GM12873 (cell line): ENCODE measurements around the gene LTBP1.

ENCODE experiments used
- TF ChIP-seq, protein P1 (sequence below): IDR thresholded peaks from 2 replicates; pipeline ENCODE4 v1.5.1; 2012; ENCODE audit warnings: low read depth, mild to moderate bottlenecking, moderate library complexity, low read length, control low read depth; ENCODE audit not compliant: insufficient read depth; ENCODE audit errors: missing control alignments

Gene LTBP1

DNA sequence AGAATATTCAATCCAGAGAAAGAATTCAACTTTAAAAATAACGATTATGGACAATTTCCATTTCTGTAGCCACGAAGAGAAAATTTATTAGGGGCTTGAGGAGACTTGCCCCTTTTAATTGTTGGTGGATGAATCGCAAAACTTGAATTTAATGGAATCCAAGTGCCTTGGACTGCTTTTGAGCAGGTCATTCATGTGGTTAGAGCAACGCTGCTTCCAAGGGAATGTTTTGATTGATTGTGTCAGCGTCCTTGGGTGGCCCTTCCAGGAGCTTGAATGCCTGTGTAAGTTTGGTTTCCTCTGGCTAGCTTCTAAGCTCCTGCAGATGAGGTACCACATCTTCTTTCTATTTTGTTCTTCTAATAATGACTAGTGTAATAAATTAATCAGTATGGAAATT, 213.4 kb downstream of the LTBP1 start:
- TF ChIP-seq, protein P1, sequence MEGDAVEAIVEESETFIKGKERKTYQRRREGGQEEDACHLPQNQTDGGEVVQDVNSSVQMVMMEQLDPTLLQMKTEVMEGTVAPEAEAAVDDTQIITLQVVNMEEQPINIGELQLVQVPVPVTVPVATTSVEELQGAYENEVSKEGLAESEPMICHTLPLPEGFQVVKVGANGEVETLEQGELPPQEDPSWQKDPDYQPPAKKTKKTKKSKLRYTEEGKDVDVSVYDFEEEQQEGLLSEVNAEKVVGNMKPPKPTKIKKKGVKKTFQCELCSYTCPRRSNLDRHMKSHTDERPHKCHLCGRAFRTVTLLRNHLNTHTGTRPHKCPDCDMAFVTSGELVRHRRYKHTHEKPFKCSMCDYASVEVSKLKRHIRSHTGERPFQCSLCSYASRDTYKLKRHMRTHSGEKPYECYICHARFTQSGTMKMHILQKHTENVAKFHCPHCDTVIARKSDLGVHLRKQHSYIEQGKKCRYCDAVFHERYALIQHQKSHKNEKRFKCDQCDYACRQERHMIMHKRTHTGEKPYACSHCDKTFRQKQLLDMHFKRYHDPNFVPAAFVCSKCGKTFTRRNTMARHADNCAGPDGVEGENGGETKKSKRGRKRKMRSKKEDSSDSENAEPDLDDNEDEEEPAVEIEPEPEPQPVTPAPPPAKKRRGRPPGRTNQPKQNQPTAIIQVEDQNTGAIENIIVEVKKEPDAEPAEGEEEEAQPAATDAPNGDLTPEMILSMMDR = no peak

DNA sequence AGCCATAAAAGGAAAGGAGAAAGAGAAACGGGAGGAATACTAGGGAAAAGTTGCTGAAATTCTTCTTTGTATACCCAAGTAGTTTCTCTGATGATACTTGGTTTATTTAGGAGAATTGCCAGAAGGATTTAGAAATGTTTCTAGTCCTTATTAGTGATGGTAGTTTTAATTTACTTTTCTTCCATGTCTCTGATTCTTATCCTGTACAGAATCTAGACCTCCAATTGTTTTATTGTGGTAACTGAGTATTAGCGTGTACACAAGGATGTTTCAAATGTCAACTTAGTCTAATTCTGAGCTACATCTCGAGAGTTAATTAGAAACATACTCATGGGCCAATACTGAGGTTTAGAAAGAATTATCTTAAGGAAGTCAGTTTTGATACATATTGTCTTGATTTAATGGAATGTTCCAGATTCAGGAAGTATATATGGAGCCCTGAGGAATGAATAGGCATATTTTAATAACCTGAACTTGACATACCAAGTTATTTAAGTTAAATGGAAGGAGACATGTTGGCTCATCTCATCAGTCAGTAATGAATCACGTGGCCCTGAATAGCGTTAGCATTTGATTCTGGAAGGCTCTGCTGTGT, 219.6 kb downstream of the LTBP1 start:
- TF ChIP-seq, protein P1 = no peak

DNA sequence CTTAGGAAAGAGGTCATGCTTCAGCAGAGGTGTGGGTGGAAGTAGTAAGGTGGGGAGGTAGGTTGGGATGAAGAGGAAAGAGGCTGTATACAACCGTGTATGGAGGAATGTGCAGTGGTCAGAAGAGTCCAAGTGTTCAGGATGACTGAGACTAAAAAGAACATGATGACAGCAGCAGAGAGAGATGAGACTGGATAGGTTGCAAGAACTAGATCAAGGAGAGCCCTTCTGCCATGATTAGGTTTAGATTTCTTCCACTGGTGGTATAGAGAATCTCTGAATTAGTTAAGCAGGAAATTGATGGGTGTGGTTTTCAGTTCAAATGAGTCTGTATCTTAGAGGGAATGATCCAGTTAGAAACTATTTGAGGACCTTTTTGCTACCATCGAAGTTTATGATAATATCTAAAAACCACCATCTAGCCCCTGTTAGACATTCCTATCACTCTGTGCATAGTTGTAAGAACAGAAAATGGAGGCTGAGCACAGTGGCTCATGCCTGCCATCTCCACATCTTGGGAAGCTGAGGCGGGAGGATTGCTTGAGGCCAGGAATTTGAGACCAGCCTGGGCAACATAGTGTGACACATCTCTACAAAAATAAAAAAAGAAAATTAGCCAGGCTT, 221.0 kb downstream of the LTBP1 start:
- TF ChIP-seq, protein P1 = no peak

DNA sequence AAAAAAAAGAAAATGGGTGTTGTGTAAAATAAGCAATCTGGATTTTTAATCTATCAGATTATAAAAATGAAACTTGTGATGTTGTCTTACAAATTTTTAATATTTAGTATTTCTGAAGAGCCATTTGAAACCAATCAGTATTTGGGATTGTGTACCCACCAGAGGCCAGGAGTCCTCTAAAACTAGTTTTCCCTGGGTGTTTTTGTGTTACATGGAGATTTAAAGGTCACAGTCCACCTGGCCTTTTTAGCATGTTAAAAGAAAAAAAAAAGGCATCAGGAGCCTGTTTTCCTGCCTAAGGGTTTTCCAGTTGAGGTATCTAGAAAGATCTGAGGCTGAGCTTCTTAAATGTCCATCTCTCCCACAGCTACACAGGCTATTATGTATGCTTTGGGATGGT, 221.7 kb downstream of the LTBP1 start:
- TF ChIP-seq, protein P1 = no peak

DNA sequence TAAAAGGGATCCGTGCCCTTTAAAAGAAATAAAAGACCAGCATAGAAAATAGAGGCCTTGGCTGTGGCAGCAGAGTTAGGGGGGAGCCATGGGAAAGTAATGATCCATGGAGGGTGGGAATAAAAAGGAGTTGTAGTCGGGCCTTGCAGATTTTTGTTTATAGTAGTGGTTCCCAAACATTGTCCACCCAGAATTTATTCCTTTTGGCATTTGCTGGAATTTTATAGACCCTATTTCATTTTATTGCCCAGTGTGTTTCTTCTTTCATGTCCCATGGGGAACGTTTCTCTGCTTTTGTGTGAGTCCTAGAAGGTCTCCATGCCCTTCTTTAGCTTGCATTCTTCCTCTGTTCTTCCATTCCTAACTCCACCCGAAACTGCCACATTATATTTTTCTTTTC, 222.2 kb downstream of the LTBP1 start:
- TF ChIP-seq, protein P1 = no peak

DNA sequence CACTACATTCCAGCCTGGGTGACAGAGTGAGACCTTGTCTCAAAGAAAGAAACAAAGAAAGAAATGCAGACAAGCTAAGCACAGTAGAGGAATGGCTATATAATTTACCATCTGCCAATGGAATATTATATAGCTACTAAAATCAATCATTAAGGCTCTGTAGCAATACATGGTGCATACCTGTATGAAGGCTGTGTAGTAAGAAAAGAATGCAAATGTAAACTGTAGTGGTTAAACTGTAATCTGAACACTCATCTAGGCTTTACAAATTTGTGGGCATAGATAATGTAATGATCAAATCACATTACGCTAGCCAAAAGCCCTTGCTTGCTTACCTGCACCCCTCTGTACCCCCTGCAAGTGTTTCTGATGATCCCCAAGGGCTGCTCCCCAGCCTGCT, 230.9 kb downstream of the LTBP1 start:
- TF ChIP-seq, protein P1 = no peak

DNA sequence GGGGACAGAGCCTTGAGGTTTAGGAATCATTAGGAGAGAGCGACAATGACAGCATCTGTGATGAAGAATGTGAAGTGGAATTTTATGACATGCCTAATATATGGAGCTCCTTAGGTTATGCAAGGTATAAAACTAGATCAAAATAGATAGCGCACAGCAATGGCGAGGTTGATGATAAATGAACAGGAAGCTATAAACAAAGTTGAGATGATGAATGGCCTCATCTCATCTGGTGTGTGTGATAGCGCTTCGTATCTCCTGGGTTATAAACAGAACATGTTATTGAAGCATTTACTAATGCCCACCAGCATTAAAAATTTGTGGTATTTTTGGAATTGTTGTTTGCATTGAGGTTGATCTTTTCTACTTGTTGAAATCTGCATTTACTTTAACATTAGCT, 231.5 kb downstream of the LTBP1 start:
- TF ChIP-seq, protein P1 = no peak
